ENCODE measurements around the gene ARF1. TPM values are rescaled to one million over a fixed set of nuclear protein-coding genes. Genes with fewer than 3 reads are reported as not detected.

The ARF1 gene
- total and polyA plus RNA-seq, 2 of the 13 experiments (the other 11 are each of a cell fraction or from before 2014, with no cell fraction given): 186 to 327 TPM

DNA sequence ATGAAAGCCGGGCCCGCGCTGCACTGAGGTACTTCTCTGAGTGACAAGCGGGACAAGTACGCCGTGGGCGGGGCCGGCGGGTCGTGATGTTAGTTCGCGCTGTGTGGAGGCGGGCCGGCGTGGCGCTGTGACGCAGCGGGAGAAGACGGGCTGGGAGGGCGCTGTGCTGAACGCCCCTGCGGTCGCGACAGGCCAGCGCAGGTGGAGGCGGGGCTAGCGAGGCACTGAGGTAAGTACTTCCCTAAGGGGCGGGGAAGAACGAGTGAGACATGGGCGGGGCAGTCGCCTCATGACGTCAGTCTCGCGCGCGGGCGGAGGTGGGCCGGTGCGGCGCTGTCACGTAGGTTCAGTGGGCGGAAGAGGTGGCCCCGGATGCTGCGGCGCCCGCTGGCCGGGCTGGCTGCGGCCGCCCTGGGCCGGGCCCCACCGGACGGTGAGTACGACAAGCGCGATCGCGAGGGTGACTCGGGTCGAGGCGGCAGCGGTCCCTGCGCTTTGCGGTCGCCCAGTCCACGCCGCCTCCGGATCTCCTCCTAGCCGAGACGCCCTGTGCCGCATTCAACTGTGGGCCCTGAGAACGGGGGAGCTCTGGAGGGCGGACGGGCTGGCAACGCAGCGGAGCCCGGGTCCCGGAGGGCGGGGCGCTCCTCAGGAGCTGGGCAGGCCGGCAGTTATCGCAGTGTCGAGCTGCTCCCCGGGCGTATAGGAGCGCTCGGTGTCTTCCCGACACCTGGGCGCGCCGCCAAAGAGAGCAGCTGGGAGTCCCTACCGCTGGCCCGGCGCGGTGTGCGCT lies 57.6 kb downstream of the ARF1 start, which contains the start of gene GUK1 (continued):
- TF ChIP-seq, protein P1, sequence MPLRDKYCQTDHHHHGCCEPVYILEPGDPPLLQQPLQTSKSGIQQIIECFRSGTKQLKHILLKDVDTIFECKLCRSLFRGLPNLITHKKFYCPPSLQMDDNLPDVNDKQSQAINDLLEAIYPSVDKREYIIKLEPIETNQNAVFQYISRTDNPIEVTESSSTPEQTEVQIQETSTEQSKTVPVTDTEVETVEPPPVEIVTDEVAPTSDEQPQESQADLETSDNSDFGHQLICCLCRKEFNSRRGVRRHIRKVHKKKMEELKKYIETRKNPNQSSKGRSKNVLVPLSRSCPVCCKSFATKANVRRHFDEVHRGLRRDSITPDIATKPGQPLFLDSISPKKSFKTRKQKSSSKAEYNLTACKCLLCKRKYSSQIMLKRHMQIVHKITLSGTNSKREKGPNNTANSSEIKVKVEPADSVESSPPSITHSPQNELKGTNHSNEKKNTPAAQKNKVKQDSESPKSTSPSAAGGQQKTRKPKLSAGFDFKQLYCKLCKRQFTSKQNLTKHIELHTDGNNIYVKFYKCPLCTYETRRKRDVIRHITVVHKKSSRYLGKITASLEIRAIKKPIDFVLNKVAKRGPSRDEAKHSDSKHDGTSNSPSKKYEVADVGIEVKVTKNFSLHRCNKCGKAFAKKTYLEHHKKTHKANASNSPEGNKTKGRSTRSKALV (CRISPR knock-in tag; IDR thresholded peaks at IDR 0.05): peak; percentile 34
- TF ChIP-seq PHB2 (IDR thresholded peaks at IDR 0.05; ENCODE audit: partially characterized antibody): no peak
- TF ChIP-seq, protein P2, sequence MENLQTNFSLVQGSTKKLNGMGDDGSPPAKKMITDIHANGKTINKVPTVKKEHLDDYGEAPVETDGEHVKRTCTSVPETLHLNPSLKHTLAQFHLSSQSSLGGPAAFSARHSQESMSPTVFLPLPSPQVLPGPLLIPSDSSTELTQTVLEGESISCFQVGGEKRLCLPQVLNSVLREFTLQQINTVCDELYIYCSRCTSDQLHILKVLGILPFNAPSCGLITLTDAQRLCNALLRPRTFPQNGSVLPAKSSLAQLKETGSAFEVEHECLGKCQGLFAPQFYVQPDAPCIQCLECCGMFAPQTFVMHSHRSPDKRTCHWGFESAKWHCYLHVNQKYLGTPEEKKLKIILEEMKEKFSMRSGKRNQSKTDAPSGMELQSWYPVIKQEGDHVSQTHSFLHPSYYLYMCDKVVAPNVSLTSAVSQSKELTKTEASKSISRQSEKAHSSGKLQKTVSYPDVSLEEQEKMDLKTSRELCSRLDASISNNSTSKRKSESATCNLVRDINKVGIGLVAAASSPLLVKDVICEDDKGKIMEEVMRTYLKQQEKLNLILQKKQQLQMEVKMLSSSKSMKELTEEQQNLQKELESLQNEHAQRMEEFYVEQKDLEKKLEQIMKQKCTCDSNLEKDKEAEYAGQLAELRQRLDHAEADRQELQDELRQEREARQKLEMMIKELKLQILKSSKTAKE (CRISPR knock-in tag; IDR thresholded peaks at IDR 0.05; ENCODE audit: borderline replicate concordance): no peak; the same call in 1 of the 2 replicates
- no peak for TF ChIP-seq TCF12 (IDR thresholded peaks at IDR 0.05)
- peak; percentile 51; the same call in 1 of the 2 replicates for TF ChIP-seq TCF12 (CRISPR knock-in tag; IDR thresholded peaks at IDR 0.05)
- peak; percentile 91; the same call in 1 of the 2 replicates for TF ChIP-seq MEIS2 (CRISPR knock-in tag; IDR thresholded peaks at IDR 0.05)
- peak; percentile 77 for TF ChIP-seq ZBTB38 (CRISPR knock-in tag; IDR thresholded peaks at IDR 0.05)
- no peak for TF ChIP-seq CEBPG (CRISPR knock-in tag; IDR thresholded peaks at IDR 0.05)
- TF ChIP-seq, protein P3, sequence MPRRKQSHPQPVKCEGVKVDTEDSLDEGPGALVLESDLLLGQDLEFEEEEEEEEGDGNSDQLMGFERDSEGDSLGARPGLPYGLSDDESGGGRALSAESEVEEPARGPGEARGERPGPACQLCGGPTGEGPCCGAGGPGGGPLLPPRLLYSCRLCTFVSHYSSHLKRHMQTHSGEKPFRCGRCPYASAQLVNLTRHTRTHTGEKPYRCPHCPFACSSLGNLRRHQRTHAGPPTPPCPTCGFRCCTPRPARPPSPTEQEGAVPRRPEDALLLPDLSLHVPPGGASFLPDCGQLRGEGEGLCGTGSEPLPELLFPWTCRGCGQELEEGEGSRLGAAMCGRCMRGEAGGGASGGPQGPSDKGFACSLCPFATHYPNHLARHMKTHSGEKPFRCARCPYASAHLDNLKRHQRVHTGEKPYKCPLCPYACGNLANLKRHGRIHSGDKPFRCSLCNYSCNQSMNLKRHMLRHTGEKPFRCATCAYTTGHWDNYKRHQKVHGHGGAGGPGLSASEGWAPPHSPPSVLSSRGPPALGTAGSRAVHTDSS (CRISPR knock-in tag; conservative IDR thresholded peaks at IDR 0.05): no peak
- no peak for TF ChIP-seq SMAD1 (CRISPR knock-in tag; IDR thresholded peaks at IDR 0.05; ENCODE audit: borderline replicate concordance, low read depth)
- peak; percentile 68 for TF ChIP-seq AGO2 (optimal IDR thresholded peaks at IDR 0.05; ENCODE audit: low read depth, low read length)
- no peak for TF ChIP-seq ZSCAN12 (CRISPR knock-in tag; IDR thresholded peaks at IDR 0.05)
- TF ChIP-seq ZMYM4 (CRISPR knock-in tag; IDR thresholded peaks at IDR 0.05): peak; percentile 97
- TF ChIP-seq, protein P4, sequence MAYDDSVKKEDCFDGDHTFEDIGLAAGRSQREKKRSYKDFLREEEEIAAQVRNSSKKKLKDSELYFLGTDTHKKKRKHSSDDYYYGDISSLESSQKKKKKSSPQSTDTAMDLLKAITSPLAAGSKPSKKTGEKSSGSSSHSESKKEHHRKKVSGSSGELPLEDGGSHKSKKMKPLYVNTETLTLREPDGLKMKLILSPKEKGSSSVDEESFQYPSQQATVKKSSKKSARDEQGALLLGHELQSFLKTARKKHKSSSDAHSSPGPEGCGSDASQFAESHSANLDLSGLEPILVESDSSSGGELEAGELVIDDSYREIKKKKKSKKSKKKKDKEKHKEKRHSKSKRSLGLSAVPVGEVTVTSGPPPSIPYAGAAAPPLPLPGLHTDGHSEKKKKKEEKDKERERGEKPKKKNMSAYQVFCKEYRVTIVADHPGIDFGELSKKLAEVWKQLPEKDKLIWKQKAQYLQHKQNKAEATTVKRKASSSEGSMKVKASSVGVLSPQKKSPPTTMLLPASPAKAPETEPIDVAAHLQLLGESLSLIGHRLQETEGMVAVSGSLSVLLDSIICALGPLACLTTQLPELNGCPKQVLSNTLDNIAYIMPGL (CRISPR knock-in tag; IDR thresholded peaks at IDR 0.05; ENCODE audit: borderline replicate concordance in 1 of 2, low read depth in 1 of 2): peak; percentile 48 to 85; a peak in 3 of 4 replicates
- TF ChIP-seq, protein P5, sequence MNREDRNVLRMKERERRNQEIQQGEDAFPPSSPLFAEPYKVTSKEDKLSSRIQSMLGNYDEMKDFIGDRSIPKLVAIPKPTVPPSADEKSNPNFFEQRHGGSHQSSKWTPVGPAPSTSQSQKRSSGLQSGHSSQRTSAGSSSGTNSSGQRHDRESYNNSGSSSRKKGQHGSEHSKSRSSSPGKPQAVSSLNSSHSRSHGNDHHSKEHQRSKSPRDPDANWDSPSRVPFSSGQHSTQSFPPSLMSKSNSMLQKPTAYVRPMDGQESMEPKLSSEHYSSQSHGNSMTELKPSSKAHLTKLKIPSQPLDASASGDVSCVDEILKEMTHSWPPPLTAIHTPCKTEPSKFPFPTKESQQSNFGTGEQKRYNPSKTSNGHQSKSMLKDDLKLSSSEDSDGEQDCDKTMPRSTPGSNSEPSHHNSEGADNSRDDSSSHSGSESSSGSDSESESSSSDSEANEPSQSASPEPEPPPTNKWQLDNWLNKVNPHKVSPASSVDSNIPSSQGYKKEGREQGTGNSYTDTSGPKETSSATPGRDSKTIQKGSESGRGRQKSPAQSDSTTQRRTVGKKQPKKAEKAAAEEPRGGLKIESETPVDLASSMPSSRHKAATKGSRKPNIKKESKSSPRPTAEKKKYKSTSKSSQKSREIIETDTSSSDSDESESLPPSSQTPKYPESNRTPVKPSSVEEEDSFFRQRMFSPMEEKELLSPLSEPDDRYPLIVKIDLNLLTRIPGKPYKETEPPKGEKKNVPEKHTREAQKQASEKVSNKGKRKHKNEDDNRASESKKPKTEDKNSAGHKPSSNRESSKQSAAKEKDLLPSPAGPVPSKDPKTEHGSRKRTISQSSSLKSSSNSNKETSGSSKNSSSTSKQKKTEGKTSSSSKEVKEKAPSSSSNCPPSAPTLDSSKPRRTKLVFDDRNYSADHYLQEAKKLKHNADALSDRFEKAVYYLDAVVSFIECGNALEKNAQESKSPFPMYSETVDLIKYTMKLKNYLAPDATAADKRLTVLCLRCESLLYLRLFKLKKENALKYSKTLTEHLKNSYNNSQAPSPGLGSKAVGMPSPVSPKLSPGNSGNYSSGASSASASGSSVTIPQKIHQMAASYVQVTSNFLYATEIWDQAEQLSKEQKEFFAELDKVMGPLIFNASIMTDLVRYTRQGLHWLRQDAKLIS (CRISPR knock-in tag; IDR thresholded peaks at IDR 0.05): no peak
- 0 out of 2 replicates have a peak, but pooled peaks have one; percentile 27 for TF ChIP-seq ZNF160 (CRISPR knock-in tag; IDR thresholded peaks at IDR 0.05)
- peak; percentile 63; the same call in 1 of the 2 replicates for TF ChIP-seq ZSCAN29 (CRISPR knock-in tag; conservative IDR thresholded peaks at IDR 0.05)
